CD1c-positive myeloid dendritic cell (primary cell): ENCODE measurements around the gene ANK3.
A peak's percentile ranks its signal among the peaks of the same experiment; 100 is the strongest.

Experiments
- DNase-seq: peaks from one replicate; pipeline ENCODE4 v3.0.0-alpha.2; 2016; ENCODE audit errors: extremely low spot score

The ANK3 gene

DNA sequence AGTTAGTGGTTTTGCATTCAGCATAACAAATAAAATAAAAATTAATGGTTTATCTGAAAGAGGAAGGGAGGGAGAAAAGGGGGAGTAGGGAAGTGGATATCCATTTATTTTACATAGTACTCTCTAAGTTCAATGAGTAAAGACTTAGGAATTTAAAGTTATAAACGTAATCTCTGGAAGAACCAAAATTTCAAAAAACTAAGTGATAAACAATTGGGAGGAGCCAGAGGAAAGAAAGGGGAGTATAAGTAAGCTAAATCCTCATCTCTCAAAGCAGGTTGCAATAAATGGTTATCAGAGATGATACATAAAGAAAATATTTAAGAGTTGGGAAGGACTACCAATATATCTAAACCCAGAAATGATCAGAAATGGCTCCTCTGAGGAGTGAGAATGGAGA, 46.4 kb downstream of the ANK3 start:
- DNase-seq = no peak

DNA sequence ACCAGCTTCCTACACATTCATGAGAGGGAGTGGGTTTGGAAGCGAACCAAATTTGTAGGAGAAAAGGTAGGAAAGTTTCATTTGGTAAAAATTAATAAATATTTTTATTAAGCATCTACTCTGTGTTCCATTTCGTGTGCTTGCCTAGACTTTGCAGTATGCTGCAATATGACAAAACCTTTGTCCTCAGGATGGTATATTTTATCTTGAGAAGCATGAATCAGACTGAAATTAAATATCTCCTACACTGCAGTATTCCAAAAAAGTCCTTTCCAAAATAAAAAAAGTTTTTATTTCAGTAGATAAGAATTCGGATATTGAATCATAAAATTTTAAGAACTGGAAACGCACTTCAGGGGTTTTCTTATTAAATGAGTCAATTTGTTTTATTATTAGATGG, 47.7 kb downstream of the ANK3 start:
- DNase-seq = no peak

DNA sequence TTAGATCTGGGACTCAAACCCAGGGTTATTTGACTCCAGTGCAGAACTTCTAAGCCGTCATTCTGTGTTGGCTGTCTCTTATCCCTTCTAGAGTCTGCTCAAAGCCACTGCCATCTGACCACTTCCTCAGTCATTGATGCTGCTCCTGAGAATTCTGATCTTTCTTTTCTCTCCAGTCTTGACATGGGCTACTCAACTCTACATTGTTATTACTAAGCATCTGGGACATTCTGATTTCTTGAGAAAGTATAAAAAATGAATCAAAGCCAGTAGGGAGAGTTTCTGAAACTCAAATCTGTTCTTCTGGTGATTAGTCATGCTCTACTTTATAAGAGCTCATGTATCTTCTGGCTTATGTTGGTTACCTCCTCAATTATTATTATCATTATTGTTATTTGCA, 48.7 kb downstream of the ANK3 start:
- DNase-seq = no peak

DNA sequence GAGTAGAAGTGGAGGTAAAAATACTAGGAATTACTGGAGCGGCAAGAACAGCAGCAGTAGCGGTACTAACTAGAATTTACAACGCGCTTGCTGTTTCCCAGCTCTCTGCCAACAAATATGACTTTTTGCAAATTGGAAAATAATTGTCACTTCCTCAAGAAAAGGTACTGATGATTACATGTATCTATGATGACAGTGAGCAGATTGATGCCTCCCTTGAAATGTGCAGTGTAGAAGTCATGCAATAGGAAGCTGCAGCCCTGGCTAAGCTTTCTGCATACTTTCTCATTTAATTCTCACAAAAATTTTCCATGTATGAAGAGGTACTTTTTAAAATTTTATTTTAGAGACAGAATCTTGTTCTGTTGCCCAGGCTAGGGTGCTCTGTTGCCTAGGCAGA, 49.9 kb downstream of the ANK3 start:
- DNase-seq = no peak

DNA sequence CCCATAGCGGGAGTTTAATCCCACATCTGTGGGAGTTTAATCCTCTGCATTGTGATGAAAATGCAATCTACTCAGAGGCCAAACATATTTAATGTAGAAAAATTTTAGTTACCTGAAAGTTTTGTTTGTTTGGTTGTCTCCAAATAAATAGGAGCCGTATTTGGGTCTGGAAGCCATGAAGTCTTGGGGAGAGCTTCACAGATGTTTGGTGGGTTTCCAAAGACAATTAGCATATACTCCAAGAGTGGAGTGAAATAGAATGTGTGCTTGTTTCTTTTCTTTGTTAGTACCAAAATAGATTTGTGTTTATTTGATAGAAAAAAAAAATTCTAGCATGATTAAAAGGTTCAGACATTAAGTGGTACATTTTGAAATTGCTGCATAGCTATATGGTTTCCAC, 50.9 kb downstream of the ANK3 start:
- DNase-seq = no peak

DNA sequence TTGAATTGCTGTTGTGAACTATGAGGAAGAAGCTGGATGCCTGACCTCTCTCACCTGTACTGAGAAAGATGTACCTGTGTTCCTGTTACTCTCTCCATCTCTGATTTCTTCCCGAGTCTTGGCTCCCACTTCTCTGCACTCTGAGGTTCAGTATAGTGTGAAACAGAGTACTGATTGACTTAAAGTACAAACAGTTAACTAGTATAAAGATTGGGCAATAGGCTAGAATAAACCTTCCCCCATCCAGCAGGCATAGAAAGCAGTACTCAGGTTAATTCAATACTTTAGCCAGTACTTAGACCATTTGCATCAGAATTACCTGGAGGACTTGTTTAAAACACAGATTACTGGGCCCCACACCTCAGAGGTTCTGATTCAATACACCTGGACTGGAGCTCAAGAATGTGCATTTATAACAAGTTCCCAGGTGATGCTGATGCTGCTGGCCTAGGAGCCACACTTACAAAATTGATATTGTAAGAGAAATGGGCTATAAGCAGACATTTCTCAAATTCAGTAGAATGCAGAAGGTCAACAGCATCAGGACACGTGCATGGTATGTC, 51.6 kb downstream of the ANK3 start:
- no peak for DNase-seq

DNA sequence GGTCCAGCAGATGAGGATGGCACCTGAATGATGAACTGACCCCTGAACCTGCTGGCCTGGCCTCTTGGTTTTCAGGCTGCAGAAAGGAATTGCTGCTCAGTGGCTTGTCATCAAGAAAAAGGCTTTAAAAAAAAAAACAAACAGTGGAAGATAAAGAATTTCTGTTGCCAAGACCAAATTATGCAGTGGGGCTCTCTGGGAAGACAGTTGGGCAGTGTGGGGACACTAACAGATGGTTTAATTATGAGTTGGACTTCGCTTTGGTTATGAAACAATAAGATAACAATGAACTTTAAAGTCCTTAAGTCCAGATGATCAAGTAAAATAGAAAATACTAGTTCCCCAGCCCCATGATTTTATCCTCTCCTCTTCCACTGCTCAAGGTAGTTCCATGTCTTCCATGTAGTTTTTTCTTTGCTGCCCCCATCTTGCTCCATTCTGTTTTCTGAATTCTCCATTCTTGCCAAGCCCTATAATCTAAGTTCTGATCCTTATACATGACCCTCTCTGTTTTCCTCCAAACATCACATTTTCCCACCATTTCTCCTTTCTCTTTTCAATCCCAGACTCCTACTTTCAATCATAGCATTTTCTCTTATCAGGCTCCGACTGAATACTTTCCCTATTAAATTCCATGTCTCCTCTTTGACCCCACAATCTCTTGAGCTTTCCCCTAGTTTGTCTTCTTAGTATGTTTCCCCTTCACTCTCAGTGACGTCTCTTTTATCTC, 52.6 kb downstream of the ANK3 start:
- no peak for DNase-seq

DNA sequence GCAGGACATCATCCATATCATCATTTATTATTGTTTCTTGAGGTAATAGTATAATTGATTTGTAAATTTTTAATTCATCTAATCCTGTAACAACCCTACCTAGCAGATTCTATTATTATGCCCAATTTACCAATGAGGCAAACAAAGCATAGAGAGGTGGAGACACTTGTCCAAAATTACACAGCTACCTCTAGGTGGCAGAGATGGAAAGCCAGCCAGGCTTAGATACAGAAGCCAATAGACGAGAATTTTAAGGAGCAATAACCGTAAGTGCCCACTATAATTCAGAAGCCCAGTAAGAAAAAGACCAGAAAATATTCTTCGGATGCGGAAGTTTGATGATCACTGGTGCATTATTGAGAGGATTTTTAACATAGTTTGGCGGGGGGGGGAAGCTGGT, 54.0 kb downstream of the ANK3 start:
- no peak for DNase-seq

DNA sequence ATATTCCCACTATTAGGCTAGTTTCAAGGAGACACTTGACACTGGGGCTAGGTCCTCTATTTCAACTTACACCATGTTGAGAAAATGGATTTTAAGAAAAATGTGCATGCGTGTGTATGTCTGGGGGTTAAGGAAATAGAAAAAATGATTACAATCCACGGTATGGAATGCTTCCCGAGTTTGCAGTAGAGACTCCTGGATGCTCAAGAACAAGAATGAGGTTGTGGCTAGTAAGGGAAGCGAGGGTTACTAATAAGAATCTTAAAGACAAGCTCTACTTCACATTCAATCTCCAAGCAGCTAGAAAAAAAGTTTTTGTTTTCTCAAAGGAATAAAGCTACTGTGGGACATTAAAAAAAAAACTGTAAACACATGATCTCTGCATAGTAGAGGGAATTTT, 54.7 kb downstream of the ANK3 start:
- no peak for DNase-seq

DNA sequence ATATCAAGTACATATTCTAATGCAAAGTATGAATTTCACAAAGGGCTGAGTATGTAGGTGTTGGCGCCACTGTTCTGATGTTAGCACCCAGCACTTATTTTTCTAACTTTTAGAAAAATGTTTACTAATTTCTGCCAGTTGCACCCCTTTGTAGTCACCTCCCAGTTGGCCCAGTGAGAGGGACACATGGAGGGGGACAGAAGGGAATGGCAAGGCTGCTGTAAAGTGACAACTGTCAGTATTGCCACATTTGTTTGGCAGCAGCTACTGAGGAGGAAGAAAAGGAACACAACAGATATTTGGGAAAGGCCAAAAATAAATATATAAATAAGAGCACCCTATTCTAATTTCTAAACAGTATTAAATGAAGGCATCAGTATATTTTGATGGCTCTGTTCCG, 57.3 kb downstream of the ANK3 start:
- DNase-seq = no peak

DNA sequence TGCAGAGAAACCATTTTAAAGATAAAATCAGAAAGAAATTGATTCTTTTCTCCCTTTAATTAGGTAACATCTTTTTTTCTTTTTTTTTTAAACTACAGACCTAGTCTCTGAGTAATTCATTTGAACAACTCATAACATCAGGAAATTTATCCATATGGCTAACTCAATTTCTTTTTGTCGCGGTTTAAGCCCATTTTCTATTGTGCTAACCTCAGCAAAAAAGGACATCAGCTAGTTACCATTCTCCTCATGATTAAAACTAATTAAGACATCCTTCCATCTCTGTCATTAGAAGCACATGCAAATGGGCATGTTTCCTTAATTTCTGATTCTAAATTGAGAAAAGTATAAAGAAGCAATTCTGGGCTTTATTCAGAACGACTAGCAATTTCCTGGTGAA, 57.8 kb downstream of the ANK3 start:
- no peak for DNase-seq

DNA sequence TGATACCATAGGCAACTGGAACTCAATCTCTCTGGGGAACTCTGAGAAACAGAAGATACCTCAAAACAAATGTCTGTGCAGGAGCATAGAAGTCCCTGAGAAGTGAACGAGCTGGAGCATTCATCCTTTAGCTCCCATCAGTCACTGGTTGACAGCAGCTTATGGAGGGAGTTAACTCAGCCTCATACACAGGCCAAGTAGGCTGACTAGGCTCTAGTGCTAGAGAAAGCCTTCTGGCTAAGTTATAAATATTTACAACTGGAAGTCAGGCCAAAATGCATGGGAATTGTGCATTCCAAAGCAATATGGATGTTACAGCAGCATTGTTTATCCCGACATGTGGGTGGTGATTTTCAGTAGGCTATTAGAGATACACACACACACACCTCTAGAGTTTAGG, 66.5 kb downstream of the ANK3 start:
- DNase-seq = no peak

DNA sequence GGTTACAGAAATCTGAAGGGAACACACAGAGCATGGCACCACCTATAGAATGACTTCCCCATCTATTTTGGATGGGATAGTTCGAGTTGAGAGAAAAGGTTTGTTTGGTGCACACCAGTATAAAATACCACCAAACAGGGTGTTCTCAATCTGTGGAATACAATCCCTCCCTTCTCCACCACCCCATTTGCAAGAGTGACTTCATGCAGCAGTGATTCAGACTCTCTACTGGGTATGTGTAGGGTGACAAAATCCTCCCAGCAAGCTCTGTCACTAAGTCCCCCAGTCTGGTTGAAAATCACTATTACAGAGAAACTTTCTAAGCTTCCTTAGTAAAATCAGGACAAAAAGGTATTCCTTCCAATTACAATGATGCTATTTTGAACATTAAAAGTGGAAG, 69.0 kb downstream of the ANK3 start:
- DNase-seq = no peak

DNA sequence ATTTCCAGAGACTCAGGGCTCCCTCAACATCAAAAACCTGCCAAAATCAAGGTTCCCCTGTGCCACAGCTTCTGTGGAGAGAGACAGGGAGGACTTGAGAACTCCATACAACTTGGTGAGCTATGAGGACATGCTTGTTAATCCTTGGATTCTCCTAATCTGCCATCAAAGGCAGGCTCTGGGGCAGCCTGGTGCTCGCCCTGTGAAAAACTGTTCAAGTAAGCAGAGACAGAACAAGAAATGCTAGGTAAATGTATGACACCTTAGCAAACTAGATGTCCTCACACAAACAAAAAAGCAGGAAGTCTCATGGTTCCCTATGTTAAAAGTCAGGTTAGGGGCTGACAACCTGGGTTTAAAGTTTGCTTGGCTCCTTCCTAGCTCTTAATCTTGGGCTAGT, 73.6 kb downstream of the ANK3 start:
- no peak for DNase-seq

DNA sequence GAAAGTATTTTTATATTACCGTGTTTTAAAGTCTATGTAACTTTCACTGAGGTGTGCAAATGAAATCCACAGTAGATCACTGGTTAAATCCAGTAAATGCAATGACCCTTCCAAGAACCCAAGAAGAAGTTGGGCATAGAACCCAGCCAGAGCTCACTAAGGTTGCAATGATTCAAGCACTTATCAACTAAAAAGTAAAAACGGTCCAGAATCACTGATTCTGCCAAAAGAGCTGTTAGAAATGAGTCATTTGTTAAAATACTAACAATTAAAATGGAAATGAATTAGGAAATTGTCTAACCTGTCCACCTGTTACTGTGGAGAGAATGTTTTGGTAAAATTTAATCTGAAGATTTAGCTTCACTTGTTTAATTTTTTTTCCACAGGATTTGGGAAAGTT, 74.4 kb downstream of the ANK3 start:
- no peak for DNase-seq

DNA sequence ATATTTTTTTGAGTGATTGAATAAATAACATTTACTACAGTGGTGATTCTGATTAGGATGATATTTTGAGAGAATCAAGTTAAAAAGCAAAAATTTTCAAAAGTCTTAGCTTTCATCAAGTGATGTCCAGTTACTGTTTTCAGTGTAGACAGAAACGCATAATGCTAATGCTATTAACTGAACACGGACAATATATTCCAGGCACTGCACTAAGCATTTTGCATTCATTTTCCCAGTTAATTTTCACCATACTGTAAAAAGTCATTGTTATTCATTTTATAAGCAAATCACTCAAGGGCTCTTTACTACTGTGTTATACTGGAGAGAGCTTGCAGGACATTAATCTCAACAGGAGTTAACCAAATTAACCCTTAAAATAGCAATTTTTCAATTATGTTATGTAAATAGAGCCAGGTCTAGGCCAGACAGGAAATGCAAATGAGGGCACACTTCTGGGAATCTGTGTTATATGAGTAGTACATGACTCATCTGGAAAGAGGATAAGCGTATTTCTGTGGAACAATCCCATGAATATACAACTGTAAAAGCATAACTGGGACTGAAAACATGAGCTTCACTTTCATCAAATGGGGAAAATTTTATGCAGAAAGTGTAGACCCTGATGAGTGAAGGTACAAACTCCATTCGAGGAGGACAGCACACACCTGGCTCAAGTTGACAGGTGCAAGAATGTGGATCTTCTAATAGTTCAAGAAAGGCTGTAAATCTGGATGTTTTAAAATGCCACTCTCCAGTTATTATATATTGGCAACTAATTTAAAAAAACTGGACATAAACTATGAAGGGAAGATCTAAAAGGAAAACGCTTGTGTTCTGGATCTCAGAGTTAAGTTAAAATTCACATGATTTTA, 75.4 kb downstream of the ANK3 start:
- peak; percentile 4 for DNase-seq

DNA sequence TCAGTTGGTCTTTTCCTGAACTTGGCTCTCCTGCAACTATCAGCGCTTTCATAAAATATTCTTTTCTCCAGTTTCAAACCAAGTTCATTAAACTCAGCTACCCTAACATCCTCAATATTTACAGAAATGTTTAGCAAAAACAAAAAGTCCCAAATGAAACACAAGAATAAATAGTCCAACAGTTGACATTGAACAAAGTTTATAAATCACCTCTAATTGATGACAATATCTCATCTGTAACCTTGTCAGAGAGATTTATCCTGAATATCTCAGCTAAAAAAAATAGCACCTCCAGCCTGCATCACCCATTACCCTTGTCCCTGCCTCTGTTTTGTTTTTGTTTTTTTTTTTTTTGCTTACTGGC, 76.1 kb downstream of the ANK3 start:
- DNase-seq = no peak

DNA sequence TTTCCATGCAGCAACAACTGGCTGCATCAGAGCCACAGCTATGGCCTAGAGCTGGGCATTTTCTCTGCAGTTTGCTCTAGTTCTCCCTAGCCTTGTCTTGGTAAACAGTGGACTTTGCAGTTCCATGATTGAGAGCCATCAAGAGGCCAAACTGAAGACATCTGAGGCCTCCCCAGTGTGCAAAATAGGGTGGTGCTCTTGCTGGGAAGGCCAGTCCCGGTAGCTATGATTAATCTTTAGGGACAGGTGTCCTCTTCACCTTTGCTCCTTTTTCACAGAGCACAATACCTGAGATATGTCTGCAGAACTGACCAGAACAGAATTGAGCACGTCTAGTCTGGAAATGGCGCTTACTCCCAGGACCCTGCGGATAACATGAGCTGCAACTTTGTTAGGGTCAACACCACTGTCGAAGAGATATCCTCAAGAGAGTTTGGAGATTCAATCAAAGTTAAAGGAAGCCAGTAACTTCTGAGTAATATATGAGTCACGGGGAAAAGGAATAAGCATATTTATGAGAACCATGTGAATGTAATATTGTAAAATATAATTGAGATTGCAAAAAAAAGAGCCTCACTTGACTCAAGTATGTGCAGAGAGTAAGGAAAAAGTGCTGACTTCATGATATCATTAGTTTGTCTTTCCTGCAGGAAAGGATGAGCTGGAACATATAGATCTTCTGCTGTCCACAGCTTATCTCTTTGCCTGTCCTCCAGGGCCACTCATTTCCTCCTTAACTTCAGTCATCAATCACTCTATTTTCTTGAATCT, 76.7 kb downstream of the ANK3 start:
- no peak for DNase-seq

DNA sequence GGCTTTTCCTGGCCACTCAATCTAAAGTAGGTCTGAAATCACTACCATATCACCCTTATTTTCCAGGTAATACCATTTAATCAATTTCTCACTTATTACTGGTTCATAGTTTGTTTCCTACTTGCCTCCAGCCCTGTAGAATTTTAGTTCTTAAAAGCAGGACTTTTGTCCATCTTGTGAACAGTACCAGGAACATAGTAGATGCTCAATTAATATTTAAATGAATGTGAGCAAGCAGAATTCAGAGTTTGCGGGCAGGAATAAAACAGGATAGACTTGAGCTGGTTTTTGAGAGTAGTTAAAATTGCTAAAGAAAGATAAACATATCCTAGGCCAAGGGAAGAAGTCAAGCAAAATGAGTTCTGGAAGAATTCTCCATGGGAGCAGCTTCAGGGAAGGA, 77.9 kb downstream of the ANK3 start:
- no peak for DNase-seq

DNA sequence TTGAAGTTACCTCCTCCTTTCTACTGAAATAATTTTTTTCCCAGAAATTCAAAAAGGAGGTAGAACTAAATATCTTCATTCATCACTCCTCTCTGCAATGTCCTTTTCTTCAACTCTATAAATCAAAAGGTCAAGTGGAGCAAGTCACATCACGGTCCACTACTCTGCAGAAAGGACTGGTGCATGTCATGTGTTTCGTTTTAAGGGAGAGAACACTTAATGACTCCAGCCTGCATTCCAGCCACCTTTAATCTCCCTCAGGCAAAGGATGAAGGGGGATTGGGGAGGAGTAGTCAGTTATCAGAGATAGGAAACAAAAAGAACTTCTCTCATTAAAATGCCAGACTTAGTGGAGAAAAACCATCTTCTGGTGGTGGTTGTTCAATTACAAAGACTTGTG, 78.9 kb downstream of the ANK3 start:
- DNase-seq = no peak

DNA sequence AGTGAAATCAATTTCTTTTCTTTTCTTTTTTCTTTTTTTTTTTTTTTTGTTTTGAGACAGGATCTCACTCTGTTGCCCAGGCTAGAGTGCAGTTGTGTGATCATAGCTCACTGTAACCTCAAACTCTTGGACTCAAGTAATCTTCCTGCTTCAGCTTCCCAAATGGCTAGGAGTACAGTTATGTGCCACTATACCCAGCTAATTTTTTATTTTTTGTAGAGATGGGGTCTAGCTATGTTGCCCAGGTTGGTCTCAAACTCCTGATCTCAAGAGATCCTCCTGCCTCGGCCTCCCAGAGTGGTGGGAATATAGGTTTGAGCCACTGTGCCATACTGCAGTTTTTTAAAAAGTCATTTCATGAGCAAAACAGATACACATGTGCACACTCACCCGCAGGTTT, 79.8 kb downstream of the ANK3 start:
- no peak for DNase-seq

DNA sequence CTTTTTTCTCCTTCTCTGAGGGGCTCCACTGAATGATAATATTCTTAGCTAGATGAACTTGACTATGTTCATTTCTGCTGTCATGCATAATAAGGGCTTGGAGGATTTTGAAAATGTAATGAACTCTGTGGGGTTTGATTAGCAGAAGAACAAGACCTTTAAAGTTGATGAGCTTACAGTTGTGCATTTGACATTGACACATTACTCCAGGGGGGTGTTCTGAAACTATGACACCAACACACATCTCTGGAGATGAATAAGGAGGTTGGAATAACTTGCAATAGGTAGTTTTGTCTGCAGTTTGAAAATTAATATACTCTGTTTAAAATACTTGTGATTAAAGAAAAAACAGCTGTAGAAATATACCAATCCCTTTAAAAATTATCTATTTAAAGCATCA, 80.3 kb downstream of the ANK3 start:
- DNase-seq = no peak
